Trophoblast cell (in vitro differentiated cells and primary cell): Measurements from ENCODE around the gene ARHGAP40.
A peak's percentile ranks its signal among the peaks of the same experiment; 100 is the strongest.
"Not testable (repeated sequence)": the region's sequence is repeated elsewhere in the genome, so short reads cannot be mapped to it uniquely, and the experiment has no call there.

Experiments
- DNase-seq, 2 donors: peaks; one replicate each; pipeline ENCODE4 v3.0.0-alpha.2; 2016
- H2AFZ ChIP-seq: 2 replicates; pipeline ENCODE4 v1.6.1; 2013; ENCODE audit warnings: low read length, moderate library complexity, mild to moderate bottlenecking; ENCODE audit not compliant: insufficient read depth, poor library complexity
- H2AK5ac ChIP-seq: 2 replicates; pipeline ENCODE4 v1.6.1; 2013; ENCODE audit warnings: mild to moderate bottlenecking, low read length
- H2BK120ac ChIP-seq: 2 replicates; pipeline ENCODE4 v1.6.1; 2013; ENCODE audit warnings: low read length, mild to moderate bottlenecking, moderate library complexity; ENCODE audit not compliant: insufficient read depth, poor library complexity
- H2BK12ac ChIP-seq: 2 replicates; pipeline ENCODE4 v1.6.1; 2013; ENCODE audit warnings: mild to moderate bottlenecking, low read length, moderate library complexity
- H2BK5ac ChIP-seq: 2 replicates; pipeline ENCODE4 v1.6.1; 2013; ENCODE audit warnings: low read length, low read depth, moderate library complexity, mild to moderate bottlenecking; ENCODE audit not compliant: poor library complexity
- H3K14ac ChIP-seq: 2 replicates; pipeline ENCODE4 v1.6.1; 2013; ENCODE audit warnings: mild to moderate bottlenecking, low read length
- H3K18ac ChIP-seq: 2 replicates; pipeline ENCODE4 v1.6.1; 2013; ENCODE audit warnings: mild to moderate bottlenecking, low read length
- H3K23ac ChIP-seq: 2 replicates; pipeline ENCODE4 v1.6.1; 2013; ENCODE audit warnings: low read length
- H3K27ac ChIP-seq: 2 replicates; pipeline ENCODE4 v1.5.1; 2013; ENCODE audit warnings: low read depth, mild to moderate bottlenecking, inconsistent platforms, low read length, moderate library complexity
- H3K27me3 ChIP-seq: 2 replicates; pipeline ENCODE4 v1.6.1; 2013; ENCODE audit warnings: inconsistent platforms, mild to moderate bottlenecking, low read length, moderate library complexity; ENCODE audit not compliant: insufficient read depth
- H3K36me3 ChIP-seq, 2 experiments: 1 replicate in 1 of 2; 2 replicates in 1 of 2; pipeline ENCODE4 v1.6.1; 2013; ENCODE audit warnings: low read length in 2 of 2, mild to moderate bottlenecking in 2 of 2, moderate library complexity in 1 of 2; ENCODE audit not compliant: insufficient read depth in 2 of 2, control insufficient read depth in 1 of 2
- H3K4ac ChIP-seq: 2 replicates; pipeline ENCODE4 v1.6.1; 2013; ENCODE audit warnings: low read depth, mild to moderate bottlenecking, low read length, moderate library complexity
- H3K4me1 ChIP-seq, 2 experiments: 1 replicate in 1 of 2; 2 replicates in 1 of 2; pipeline ENCODE4 v1.6.1; 2013; ENCODE audit warnings: low read length in 2 of 2, mild to moderate bottlenecking in 2 of 2, moderate library complexity in 1 of 2; ENCODE audit not compliant: insufficient read depth in 2 of 2, control insufficient read depth in 1 of 2
- H3K4me2 ChIP-seq: 2 replicates; pipeline ENCODE4 v1.6.1; 2013; ENCODE audit warnings: inconsistent platforms, mild to moderate bottlenecking, low read length, moderate library complexity
- H3K4me3 ChIP-seq: 2 replicates; pipeline ENCODE4 v1.5.1; 2013; ENCODE audit warnings: mild to moderate bottlenecking, low read depth, low read length, inconsistent platforms
- H3K79me1 ChIP-seq: one replicate; pipeline ENCODE4 v1.6.1; 2013; ENCODE audit warnings: low read length
- H3K79me2 ChIP-seq: 2 replicates; pipeline ENCODE4 v1.6.1; 2013; ENCODE audit warnings: low read length, mild to moderate bottlenecking; ENCODE audit not compliant: control insufficient read depth, insufficient read depth, poor library complexity
- H3K9ac ChIP-seq: 2 replicates; pipeline ENCODE4 v1.6.1; 2013; ENCODE audit warnings: mild to moderate bottlenecking, low read length
- H3K9me3 ChIP-seq: 2 replicates; pipeline ENCODE4 v1.6.1; 2013; ENCODE audit warnings: low read depth, mild to moderate bottlenecking, control low read depth, inconsistent platforms, low read length; ENCODE audit not compliant: insufficient read depth
- H4K12ac ChIP-seq: 2 replicates; pipeline ENCODE4 v1.6.1; 2013; ENCODE audit warnings: low read depth, mild to moderate bottlenecking, low read length, moderate library complexity
- H4K8ac ChIP-seq: 2 replicates; pipeline ENCODE4 v1.6.1; 2013; ENCODE audit warnings: low read depth, mild to moderate bottlenecking, low read length, moderate library complexity
- H4K91ac ChIP-seq: one replicate; pipeline ENCODE4 v1.6.1; 2013; ENCODE audit warnings: low read depth, mild to moderate bottlenecking, low read length, moderate library complexity
- WGBS: extraction: QIAGEN DNeasy Blood & Tissue Kit; methylation state at CpG from one replicate; pipeline ENCODE4 v1.1.7; 2013; ENCODE audit warnings: missing lambda C conversion rate; ENCODE audit not compliant: insufficient read length, insufficient coverage; ENCODE audit errors: extremely low coverage; 5-methylcytosine and 5-hydroxymethylcytosine counted together

The ARHGAP40 gene

DNA sequence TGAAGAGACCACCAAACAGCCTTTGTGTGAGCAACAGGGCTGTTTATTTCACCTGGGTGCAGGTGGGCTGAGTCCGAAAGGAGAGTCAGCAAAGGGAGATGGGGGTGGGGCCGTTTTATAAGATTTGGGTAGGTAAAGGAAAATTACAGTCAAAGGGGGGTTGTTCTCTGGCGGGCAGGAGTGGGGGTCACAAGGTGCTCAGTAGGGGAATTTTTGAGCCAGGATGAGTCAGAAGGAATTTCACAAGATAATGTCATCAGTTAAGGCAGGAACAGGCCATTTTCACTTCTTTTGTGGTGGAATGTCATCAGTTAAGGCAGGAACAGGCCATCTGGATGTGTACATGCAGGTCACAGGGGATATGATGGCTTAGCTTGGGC lies 9.2 kb upstream of the ARHGAP40 start:
- not testable (repeated sequence) for H3K14ac ChIP-seq, H3K9ac ChIP-seq, H2AFZ ChIP-seq, H2BK12ac ChIP-seq, H3K27me3 ChIP-seq, H3K27ac ChIP-seq, H3K18ac ChIP-seq, H4K8ac ChIP-seq, H2AK5ac ChIP-seq, H3K4ac ChIP-seq, H3K9me3 ChIP-seq, H3K36me3 ChIP-seq, H3K4me3 ChIP-seq, H3K4me2 ChIP-seq, H3K79me2 ChIP-seq, H2BK5ac ChIP-seq, H4K12ac ChIP-seq, H3K23ac ChIP-seq
- Histone ChIP-seq H3K79me1 (peaks cover 13% of the 10 kb centered on the region), H3K4me1 (peaks cover 10 to 11% of the 10 kb centered on the region in 2 experiments), H4K91ac (peak overlapping the region; percentile 52), H2BK120ac (peak overlapping the region; percentile 83)
- peak in 1 of 2 donors; percentile 23 for DNase-seq
- no CpG with 5 or more reads among the region's 3 CpGs for WGBS

DNA sequence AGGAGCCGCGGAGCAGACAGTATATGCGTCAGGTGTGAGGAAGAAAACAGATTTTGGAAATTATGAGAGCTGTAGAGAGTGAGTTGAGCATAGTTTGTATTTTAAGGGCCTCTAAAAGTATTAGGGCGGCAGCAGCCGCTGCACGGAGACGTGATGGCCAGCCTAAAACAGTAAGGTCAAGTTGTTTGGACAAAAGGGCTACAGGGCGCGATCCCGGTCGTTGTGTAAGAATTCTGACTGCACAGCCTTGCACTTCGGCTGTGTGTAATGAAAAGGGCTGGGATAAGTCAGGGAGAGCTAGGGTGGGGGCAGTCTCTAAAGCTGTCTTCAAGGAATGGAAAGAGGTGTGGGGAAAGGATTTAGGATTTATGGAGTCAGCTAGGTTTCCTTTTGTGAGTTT lies 7.3 kb upstream of the ARHGAP40 start:
- H3K27me3 ChIP-seq, H2AFZ ChIP-seq, H2BK5ac ChIP-seq, H3K18ac ChIP-seq, H4K8ac ChIP-seq, H3K4me3 ChIP-seq, H4K12ac ChIP-seq, DNase-seq, H3K4me2 ChIP-seq, H3K4ac ChIP-seq, H2BK120ac ChIP-seq, H3K14ac ChIP-seq, H2AK5ac ChIP-seq, H3K23ac ChIP-seq, H3K79me2 ChIP-seq, H3K9ac ChIP-seq, H3K9me3 ChIP-seq, H4K91ac ChIP-seq, H2BK12ac ChIP-seq, H3K27ac ChIP-seq, H3K36me3 ChIP-seq: not testable (repeated sequence)
- Histone ChIP-seq H3K4me1 (peaks cover 14% of the 10 kb centered on the region in 2 experiments), H3K79me1 (peaks cover 16% of the 10 kb centered on the region)
- no CpG with 5 or more reads among the region's 12 CpGs for WGBS

DNA sequence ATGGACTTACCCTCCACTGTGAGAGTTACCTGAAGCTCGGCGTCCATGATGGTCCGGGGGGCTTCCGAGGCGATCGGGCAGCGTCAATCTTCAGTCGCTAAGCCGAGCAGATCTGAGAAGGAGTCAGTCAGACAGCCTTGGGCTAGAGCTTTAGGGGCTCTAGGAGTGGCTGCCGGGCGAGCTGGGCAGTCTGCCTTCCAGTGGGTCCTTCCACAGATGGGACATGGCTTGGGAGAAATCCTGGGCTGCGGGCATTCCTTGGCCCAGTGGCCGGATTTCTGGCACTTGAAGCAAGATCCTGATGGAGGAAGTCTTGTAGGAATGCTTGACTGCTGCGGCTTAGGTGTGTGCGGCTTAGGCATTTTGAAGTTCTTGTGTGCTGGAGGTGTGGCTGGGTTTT lies 5.7 kb upstream of the ARHGAP40 start:
- not testable (repeated sequence) for H3K9me3 ChIP-seq, H2AFZ ChIP-seq, H3K18ac ChIP-seq, H2BK12ac ChIP-seq, H3K9ac ChIP-seq, H2BK5ac ChIP-seq, H2BK120ac ChIP-seq, H3K27me3 ChIP-seq, H3K4me3 ChIP-seq, H2AK5ac ChIP-seq, H3K79me2 ChIP-seq, H3K23ac ChIP-seq, H3K36me3 ChIP-seq, H3K4ac ChIP-seq, H3K27ac ChIP-seq, H3K4me2 ChIP-seq, H4K12ac ChIP-seq, H4K8ac ChIP-seq
- Histone ChIP-seq H3K79me1 (peaks cover 21% of the 10 kb centered on the region), H3K14ac (peak overlapping the region; percentile 9), H3K4me1 (peaks cover 23 to 25% of the 10 kb centered on the region in 2 experiments), H4K91ac (peak overlapping the region; percentile 50)
- DNase-seq = peak; percentile 33 to 61
- no CpG with 5 or more reads among the region's 15 CpGs for WGBS

DNA sequence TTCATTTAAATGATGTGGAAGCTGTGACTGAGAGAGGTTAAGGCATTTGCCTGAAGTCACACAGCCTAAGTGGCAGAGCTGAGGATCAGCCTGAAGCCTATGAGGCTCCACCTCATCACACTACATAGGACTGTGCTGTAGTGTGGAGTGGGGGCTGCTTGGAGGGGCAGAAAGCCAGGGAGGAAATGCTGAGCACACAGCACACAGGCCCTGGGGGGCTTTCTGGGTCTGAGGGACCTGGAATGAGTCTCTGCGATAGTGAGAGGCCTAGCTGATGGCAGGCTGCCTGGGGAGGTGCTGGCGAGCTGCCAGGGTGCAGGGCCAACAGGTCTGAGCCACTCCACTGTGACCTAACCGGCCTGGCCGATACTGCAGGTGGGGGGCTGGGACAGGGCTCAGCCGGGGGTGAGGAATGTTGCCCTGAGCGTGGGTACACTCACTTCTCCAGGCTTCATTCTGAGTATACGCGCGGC lies 2.2 kb upstream of the ARHGAP40 start:
- Histone ChIP-seq H2BK5ac (peak overlapping the region; percentile 8), H3K27me3 (no peaks in the 10 kb centered on the region), H3K23ac (no peak overlapping the region), H2AFZ (no peak overlapping the region), H3K27ac (peak overlapping the region; percentile 21), H3K4me3 (no peak overlapping the region), H2BK120ac (peak overlapping the region; percentile 12), H2BK12ac (peak overlapping the region; percentile 61), H4K12ac (no peak overlapping the region), H3K14ac (peak overlapping the region; percentile 23), H3K79me1 (peaks cover 19% of the 10 kb centered on the region), H3K36me3 (no peaks in the 10 kb centered on the region), H4K8ac (peak overlapping the region; percentile 5), H3K9ac (no peak overlapping the region), H3K4me1 (peaks cover 22 to 26% of the 10 kb centered on the region in 2 experiments), H3K79me2 (no peaks in the 10 kb centered on the region), H3K9me3 (peaks cover 2% of the 10 kb centered on the region), H3K4me2 (peak overlapping the region; percentile 6), H3K18ac (no peak overlapping the region), H3K4ac (no peak overlapping the region), H2AK5ac (no peak overlapping the region), H4K91ac (peak overlapping the region; percentile 42)
- WGBS = no CpG with 5 or more reads among the region's 9 CpGs
- DNase-seq = peak; percentile 42 to 54
